GM18951 (cell line): Measurements from ENCODE around the gene SPAG5.
"Not testable (repeated sequence)": the region's sequence is repeated elsewhere in the genome, so short reads cannot be mapped to it uniquely, and the experiment has no call there.

ENCODE experiments used
- POLR2A ChIP-seq: IDR thresholded peaks from 4 replicates; pipeline ENCODE4 v1.6.1; 2011; ENCODE audit warnings: mild to moderate bottlenecking; ENCODE audit not compliant: insufficient read length, insufficient read depth; ENCODE audit errors: extremely low read depth
- in situ Hi-C: fragments of 300-500 bp; cut with MboI; formaldehyde crosslinking; loops from one replicate; pipeline ENCODE4 v1.12.0; 2022; ENCODE audit warnings: low sequenced_read_pairs, mixed read lengths, inconsistent platforms; ENCODE audit not compliant: unreplicated experiment

Gene SPAG5

DNA sequence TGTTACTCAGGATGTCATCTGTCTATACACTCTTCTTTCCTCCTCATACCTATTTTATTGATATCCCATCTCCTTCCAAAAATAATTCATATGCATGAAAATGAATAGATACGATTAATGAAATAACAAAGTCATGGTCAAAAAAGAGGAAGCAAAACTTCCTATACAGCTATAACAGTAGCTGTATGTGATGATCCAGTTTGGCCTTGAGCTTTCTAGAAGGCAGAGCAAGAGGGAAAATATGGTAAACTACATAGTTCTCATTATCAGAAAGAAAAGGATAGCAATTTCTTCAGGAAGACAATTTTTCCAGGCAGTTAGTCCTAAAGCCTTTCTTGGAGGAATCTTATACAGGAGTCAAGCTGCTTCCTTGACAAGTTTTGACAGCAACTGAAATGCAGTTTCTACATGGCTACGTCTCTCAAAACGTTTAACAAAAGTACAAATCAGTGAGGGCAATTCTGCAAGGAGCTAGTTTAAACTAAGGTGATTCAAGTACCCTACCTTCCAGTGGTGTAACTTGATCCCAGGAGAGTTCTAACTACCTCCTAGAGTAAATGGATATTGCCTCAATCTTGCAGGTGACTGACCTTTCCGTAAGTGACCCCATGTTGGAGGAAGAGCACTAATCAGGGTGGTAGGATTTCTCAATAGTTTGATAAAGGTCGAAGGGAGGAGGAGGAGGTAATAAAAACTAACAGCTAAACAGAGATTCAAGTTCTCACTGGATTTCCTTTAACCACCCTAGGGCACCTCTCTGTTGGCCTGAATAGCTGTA lies 1.0 kb downstream of the SPAG5 start:
- TF ChIP-seq POLR2A: no peak
- in situ Hi-C loops: no loop called here

DNA sequence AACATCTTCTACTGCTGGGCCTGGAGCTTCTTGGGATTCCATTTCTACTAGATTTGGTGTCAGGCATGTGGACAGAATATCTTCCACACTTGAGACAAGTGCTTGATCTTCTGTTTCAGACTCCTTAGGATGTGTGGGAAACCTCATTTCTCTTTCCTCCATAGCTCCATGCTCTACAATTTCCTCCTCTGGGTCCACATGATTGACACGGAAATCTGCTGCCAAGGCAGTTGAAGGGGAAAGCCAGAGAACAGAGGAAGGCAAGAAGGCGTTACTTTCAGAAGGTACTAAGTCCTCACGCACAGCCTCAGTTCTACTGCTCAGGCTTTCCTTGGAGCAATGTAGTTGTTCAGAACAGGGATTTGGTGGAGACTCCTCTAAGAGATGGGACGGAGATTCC lies 6.6 kb downstream of the SPAG5 start:
- in situ Hi-C loops: no loop called here
- no peak for TF ChIP-seq POLR2A

DNA sequence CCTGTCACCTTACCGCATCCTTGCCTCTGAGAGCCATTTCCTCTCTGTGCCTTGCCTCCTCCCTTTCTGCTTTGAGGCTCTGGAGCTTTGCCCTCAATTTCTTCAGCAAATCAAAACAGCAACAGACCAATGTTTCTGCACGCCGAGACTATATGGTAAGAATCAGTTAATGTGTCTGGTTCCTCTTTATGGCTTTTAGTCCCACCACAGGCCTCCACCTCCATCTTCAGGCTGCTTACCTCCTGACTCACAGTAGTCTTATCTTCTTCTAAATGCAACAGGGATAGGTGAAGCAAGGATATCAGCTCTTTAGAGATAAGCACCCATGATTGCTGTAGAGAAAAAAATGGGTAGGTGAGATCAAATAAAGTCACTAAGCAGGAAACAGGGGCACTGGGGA lies 13.0 kb downstream of the SPAG5 start:
- TF ChIP-seq POLR2A: no peak
- in situ Hi-C loops: no loop called here

DNA sequence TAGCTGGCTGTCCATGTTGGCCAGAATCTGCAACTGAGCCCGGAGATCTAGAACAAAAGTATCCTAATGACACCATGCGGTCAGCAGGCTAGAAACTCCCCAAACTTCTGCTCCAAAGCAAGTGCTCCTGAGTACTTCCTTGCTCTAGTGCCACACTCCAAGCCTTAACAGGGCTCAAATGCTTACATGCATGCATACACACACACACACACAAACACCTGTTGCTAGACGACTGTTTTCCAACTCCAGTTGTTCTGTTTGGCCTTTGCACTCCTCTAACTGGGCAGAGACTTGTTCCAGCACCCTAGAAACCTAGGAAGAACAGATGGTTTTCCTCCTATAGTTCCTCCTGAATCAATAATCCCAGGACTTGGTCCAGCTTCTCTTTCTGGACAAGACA lies 14.4 kb downstream of the SPAG5 start:
- TF ChIP-seq POLR2A: no peak
- in situ Hi-C loops: no loop called here

DNA sequence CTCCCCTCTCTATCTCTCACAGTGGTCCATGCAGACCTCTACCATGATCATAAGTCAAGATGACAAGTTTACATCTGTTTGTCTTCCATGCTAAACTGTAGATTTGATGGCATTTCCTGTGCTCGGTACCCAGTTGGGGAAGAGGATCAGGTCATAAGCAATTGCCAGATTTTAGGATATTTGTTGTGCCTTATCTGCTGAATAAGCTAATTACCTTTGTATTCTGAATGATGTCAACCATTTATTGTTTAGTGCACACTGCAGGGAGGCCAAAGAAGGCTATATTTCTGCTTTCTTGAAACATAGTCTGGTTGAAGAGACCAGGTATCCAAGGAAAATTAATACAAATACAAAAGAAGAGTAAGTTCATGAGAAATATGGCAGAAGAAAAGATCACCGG lies 16.3 kb downstream of the SPAG5 start:
- no peak for TF ChIP-seq POLR2A
- in situ Hi-C loops: no loop called here

DNA sequence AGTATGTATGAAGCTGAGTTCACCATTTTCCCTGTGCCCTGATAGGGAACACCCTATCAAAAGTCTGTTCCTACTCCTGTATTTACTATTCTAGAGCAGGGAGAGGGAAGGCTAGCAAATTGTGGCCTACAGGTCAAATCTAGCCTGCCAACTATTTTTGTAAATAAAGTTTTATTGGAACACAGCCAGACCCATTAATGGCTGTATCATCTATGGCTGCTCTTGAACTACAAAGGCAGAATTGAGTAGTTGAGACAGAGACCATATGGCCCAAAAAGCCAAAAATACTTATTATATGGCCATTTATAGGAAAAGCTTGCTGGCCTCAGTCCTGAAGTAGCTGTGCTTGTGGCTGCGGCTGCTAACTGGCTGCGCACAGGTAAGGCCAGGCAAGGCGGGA lies 17.9 kb downstream of the SPAG5 start:
- in situ Hi-C loops: no loop called here
- no peak for TF ChIP-seq POLR2A

DNA sequence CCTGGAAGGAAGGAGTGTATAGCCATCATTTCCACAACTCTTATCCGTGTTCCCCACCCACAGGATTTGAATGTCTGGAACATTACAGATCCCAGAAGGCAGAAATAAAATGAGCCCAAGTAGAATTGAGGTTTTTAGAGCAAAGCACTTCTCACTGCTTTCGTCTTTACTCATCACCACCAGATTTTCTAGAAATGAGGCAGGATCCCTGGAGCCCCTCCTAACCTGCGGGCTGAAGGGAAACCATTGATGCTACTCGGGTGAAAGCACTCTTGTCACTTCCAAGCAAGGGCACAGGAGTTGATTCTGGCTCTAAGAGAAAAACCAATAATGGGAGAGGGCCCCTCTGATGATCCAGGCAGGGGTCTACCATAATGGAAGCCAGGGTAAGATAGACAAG lies 19.3 kb downstream of the SPAG5 start:
- in situ Hi-C loops: no loop called here
- no peak for TF ChIP-seq POLR2A

DNA sequence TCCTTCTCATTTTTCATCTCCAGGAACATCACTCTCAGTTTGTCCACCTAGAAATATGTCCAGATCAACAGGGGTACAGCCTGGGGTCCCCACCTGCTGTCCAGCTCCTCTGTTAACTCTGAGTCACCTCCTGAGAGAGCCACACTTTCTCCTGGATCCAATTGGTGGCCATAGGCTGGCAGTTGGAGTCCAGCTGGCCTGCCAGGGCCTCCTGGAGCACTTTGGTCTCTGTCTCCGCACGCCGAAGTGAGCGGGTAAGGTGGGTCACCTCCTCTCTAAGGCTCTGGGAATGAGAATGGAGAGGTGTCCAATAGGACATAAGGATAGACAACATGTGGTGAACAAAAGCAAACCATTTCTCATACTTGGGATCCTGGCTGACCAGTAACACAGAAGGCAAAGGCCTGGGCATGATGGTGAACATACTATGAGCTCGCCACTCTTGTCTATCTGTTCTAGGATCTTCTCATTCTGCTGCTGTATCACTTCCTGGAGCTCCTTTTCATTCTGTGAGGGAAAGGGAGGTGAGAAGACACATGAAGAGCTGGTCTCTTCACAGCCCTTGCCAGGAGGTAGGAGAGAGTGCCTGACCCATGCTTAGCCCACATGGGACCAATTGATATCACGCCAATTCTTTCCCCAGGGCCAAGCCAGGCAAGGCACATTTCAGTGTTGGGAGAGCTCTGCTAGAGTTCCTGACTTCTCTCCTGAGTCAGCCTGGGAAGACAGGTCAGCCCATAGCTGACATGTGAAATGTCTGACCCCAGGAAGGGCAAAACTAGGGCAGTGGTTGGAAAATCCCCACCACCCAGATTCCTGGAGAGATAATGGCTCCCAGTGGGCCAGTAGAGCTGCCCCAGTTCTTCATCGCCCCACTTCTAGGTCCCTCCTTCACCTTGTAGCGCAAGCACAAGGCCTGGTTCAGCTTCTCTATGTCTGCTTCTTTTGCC lies 20.3 kb downstream of the SPAG5 start:
- in situ Hi-C loops: no loop called here
- TF ChIP-seq POLR2A: no peak

DNA sequence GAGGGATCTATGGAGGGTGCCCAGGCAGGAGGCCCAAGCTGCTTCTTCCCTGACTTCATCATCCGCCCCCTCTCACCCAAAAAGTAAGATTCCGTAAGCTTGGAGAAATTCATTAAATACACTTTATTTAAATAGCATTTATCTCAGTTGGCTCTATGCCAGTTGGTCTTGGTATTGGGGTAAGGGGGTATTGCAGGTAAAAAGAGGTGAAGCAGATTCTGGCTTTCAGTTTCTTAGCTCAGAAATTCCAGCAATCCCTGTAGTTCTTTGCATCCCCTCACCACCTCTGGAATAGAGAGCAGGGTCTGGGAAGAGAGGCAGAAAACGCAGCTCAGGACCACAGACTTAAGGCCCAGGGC lies 21.4 kb downstream of the SPAG5 start:
- no peak for TF ChIP-seq POLR2A
- in situ Hi-C loops: no loop called here

DNA sequence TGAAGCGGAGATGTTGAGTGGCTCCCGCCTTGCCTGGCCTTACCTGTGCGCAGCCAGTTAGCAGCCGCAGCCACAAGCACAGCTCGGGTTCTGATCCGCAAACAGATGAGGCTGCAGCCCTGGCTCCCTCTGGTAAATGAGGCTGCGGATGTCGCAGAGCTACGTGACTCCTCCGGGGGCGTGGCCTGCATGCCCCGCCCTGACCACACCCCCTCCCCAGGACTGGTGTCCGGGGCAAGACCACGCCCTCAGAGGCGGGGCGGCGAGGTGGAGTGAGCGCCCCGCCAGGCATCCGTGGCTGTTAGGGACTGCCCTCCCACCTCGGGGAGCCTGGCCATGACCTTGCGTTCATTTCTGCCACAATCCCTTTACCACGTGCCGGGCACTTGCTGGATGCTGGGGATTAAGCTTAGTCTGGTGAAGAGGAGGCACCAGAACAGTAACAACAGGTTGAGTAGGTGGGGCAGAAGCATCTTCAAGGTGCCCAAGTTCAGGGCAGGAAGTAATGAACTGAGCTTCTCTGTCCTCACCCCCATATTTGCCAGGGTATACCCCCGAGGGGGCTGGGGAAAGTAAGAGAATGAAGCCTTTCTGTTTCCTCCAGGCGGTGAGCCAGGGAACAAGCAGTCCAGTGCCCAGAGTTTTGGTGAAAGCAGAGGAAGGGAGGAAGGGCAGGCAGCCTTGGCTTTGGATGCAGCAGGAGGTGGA lies 21.9 kb downstream of the SPAG5 start, which contains the start of gene ALDOC:
Gene ALDOC, minus strand, starts transcription at position 138 of the 708 bp plus-strand sequence. CDS start 1,363 bp downstream, outside the sequence.
- in situ Hi-C loops: no loop called here
- TF ChIP-seq POLR2A: peak; percentile 82

DNA sequence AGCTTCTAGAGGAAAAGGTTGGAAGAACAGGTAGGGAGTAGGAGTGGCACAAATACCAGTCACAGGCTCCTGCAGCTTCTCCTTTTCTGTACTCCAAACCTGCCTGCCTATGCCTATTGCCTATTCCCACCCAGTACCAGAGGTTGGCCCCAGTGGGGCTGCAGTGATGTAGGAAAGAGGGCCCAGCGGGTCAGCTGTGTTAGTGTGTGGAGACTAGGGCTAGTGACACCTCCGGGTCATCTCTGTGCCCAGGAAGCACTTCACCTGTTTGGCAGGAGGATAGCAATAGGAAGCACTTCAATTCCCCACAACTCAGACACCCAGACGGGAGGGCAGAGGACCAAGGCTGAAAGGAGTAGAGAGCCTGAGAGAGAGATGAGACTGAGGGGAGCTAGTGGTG lies 22.8 kb downstream of the SPAG5 start:
- in situ Hi-C loops: not testable (repeated sequence)

DNA sequence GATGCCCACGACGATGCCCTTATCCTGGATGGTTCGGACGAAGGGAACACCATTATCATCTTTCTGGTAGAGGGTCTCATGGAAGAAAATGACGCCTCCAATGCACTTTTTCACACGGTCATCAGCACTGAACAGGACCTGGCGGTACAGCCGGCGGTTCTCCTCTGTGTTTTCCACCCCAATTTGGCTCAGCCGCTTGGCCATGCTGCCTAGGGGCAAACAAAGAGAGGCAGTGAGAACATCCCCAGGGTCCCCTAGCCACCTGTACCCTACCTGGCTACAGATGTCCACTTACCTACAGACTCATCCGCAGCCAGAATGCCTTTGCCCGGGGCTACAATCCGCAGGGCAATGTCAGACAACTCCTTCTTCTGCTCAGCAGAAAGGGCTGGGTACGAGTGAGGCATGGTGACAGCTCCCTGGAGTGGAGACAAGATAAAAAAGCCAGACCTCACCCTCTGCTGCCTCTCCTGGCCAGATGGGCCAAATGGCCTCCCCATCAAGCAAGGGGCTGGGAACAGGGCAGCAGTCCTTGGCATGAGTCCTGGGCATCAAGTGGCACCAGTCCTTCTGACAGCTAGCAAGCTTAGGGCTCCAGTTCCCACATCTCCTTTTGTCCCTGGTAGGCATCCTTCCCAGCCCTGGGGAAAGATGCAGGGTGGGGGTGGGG lies 23.6 kb downstream of the SPAG5 start:
- in situ Hi-C loops: no loop called here
- TF ChIP-seq POLR2A: no peak

DNA sequence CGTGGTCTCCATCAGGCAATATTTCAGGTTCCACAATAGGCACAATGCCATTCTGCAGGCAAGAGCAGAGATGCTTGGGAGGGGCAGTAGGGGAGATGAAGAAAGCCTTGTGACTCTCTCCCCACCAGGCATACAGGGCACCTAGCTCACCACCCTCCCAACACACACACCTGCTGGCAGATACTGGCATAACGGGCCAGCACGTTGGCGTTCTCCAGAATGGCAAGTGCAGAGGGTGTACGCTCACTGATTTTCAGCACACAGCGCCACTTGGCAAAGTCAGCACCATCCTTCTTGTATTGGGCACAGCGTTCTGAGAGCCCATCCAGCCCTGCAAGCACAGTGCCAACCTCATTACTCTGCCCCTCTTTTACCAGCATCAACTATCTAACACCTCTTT lies 24.3 kb downstream of the SPAG5 start:
- in situ Hi-C loops: no loop called here
- no peak for TF ChIP-seq POLR2A
